Suprapubic skin (tissue), 3 donors: ENCODE results near the gene PRSS27.

ENCODE experiments used
- EP300 ChIP-seq: sonication (generic); formaldehyde crosslinking; IDR thresholded peaks from one replicate; pipeline ENCODE4 v1.6.1; 2017; ENCODE audit warnings: antibody characterized with exemption
- TF ChIP-seq, protein P1 (sequence below), 2 donors: fragments of 200-600 bp in 1 of 2; fragments of 450-650 bp in 1 of 2; sonication (generic) in 1 of 2; IDR thresholded peaks; one replicate each; pipeline ENCODE4 v1.5.1; 2016 to 2019; ENCODE audit warnings: antibody characterized with exemption in 2 of 2, mild to moderate bottlenecking in 1 of 2, moderate library complexity in 1 of 2

DNA sequence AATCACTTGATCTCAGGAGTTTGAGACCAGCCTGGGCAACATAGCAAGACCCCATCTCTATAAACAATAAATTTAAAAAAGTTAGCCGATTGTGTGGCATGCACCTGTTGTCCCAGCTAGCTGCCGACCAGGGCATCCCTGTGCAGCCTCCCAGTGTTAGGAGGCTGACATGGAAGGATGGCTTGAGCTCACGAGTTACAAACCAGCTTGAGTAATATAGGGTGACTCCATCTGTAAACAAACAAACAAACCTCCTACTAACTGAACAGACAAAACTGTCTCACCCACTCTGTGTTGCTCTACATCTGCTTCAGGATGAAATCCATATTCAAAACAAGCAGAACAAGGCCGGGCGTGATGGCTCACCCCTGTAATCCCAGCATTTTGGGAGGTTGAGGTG lies 6.9 kb upstream of the PRSS27 start:
- TF ChIP-seq, protein P1, sequence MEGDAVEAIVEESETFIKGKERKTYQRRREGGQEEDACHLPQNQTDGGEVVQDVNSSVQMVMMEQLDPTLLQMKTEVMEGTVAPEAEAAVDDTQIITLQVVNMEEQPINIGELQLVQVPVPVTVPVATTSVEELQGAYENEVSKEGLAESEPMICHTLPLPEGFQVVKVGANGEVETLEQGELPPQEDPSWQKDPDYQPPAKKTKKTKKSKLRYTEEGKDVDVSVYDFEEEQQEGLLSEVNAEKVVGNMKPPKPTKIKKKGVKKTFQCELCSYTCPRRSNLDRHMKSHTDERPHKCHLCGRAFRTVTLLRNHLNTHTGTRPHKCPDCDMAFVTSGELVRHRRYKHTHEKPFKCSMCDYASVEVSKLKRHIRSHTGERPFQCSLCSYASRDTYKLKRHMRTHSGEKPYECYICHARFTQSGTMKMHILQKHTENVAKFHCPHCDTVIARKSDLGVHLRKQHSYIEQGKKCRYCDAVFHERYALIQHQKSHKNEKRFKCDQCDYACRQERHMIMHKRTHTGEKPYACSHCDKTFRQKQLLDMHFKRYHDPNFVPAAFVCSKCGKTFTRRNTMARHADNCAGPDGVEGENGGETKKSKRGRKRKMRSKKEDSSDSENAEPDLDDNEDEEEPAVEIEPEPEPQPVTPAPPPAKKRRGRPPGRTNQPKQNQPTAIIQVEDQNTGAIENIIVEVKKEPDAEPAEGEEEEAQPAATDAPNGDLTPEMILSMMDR (IDR thresholded peaks at IDR 0.05) = no peak
- TF ChIP-seq EP300 = no peak
